ENCODE measurements around the gene NCKAP5.

DNA sequence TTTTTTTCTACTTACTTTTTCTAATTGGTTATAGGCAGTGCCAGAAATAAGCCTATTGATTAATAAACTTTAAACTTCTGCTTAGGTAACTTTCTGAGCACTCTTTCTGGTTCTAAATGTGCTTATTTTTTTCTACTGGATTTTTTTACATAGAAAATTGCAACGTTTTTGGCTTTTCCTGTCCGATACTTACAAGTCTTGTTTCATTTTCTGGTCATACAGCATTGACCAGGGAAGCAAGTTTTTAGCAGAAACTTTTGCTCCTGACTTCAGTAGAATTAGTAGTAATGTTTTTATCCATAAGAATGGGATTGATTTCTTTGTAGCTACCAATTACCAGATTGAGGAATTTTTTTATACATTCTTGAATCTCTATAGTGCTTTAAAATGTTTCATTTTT, 36.9 kb downstream of the NCKAP5 start:
- TF ChIP-seq RXRA (IDR thresholded peaks at IDR 0.05) (no peak), EGR1 (IDR thresholded peaks at IDR 0.05; ENCODE audit: low read depth in 2 of 2) (no peak), FOXA2 (IDR thresholded peaks at IDR 0.05) (no peak), TAF1 (conservative IDR thresholded peaks at IDR 0.05) (no peak), SP1 (IDR thresholded peaks at IDR 0.05) (no peak), YY1 (IDR thresholded peaks at IDR 0.05) (no peak)
- TF ChIP-seq, protein P1, sequence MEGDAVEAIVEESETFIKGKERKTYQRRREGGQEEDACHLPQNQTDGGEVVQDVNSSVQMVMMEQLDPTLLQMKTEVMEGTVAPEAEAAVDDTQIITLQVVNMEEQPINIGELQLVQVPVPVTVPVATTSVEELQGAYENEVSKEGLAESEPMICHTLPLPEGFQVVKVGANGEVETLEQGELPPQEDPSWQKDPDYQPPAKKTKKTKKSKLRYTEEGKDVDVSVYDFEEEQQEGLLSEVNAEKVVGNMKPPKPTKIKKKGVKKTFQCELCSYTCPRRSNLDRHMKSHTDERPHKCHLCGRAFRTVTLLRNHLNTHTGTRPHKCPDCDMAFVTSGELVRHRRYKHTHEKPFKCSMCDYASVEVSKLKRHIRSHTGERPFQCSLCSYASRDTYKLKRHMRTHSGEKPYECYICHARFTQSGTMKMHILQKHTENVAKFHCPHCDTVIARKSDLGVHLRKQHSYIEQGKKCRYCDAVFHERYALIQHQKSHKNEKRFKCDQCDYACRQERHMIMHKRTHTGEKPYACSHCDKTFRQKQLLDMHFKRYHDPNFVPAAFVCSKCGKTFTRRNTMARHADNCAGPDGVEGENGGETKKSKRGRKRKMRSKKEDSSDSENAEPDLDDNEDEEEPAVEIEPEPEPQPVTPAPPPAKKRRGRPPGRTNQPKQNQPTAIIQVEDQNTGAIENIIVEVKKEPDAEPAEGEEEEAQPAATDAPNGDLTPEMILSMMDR (IDR thresholded peaks at IDR 0.05; ENCODE audit: low read depth, low read length, missing input control) = no peak
- TF ChIP-seq, protein P2, sequence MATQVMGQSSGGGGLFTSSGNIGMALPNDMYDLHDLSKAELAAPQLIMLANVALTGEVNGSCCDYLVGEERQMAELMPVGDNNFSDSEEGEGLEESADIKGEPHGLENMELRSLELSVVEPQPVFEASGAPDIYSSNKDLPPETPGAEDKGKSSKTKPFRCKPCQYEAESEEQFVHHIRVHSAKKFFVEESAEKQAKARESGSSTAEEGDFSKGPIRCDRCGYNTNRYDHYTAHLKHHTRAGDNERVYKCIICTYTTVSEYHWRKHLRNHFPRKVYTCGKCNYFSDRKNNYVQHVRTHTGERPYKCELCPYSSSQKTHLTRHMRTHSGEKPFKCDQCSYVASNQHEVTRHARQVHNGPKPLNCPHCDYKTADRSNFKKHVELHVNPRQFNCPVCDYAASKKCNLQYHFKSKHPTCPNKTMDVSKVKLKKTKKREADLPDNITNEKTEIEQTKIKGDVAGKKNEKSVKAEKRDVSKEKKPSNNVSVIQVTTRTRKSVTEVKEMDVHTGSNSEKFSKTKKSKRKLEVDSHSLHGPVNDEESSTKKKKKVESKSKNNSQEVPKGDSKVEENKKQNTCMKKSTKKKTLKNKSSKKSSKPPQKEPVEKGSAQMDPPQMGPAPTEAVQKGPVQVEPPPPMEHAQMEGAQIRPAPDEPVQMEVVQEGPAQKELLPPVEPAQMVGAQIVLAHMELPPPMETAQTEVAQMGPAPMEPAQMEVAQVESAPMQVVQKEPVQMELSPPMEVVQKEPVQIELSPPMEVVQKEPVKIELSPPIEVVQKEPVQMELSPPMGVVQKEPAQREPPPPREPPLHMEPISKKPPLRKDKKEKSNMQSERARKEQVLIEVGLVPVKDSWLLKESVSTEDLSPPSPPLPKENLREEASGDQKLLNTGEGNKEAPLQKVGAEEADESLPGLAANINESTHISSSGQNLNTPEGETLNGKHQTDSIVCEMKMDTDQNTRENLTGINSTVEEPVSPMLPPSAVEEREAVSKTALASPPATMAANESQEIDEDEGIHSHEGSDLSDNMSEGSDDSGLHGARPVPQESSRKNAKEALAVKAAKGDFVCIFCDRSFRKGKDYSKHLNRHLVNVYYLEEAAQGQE (IDR thresholded peaks at IDR 0.05) = no peak
